Activated CD8-positive, alpha-beta memory T cell treated with anti-CD3 and anti-CD28 coated beads, Interleukin-2, amount 50 U/mL, for 4 hours (primary cell): ENCODE measurements around the gene FRMD5.

Experiments used
- DNase-seq: peaks from one replicate; pipeline ENCODE4 v3.0.0-alpha.2; 2020

Gene FRMD5

DNA sequence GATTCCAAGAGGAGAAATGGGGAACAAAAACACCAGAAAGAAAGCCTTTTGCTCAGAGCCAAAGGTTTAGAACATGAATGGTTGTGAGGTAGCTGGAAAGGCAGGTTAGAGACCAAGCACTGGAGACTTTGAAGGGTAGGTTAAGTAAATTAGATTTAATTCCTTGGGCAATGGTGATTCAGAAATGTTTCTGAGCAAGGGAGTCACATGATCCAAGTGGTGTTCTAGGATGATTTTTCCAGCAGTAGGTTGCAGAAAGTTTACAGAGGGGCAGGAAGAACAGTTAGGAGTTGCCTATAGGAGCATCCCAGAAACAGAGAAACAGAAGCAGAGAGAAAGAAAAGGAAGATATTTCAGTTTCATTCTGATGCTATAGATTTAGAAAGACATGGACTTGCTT lies 228.4 kb downstream of the FRMD5 start:
- no peak for DNase-seq

DNA sequence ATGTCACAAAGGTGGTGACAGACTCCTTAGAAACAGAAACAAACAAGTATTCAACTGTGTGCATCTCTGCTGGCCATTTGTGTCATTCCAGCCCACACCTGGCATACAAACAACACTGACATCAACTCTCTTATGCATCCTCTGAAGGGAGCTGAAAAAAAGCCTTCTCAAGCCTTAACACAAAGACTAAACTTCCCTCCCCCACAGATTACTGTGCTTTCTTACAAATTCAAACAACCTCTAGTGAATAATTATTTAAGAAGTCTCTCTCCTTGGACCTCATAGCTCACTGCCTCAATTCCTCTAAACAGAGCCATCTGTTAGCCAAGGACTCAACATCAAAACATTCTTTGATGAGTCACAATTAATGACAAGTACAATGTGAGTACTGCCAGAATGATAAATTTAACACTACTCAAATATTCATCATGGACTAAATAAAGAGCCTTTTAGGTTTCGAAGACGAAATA lies 236.2 kb downstream of the FRMD5 start:
- DNase-seq, result no peak

GRCh38 chr15:43957724-43958123 lies 237.3 kb downstream of the FRMD5 start:
- DNase-seq, result no peak

- DNase-seq, result no peak
Observed at GRCh38 chr15:43955140-43955539, 239.9 kb downstream of the FRMD5 start.

DNA sequence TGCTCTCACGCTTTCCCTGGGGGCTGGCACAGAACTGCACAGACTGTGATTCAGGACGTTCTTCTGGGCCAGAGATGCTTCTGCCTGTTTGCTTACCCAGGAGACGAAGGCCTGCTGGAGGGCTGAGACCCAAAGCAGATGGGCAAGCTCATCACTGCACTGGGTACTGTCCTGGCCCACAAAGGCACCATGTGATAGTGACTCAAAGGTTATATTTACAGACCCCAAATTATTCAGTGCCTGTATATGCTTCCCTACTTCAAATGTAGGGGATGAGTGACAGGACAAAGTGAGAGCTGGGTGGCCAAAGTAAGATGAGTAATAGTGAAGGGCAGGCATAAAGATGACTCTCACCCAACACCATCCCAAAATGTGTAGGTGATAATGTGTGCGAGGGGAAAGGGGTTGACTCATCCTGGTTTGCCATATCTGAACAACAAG lies 240.9 kb downstream of the FRMD5 start:
- DNase-seq, result no peak

- DNase-seq, result no peak
Observed at GRCh38 chr15:43953402-43953801, 241.7 kb downstream of the FRMD5 start.

- DNase-seq, result no peak
Observed at GRCh38 chr15:43950531-43950930, 244.5 kb downstream of the FRMD5 start.

GRCh38 chr15:43948691-43949325 lies 246.3 kb downstream of the FRMD5 start:
- no peak for DNase-seq

- DNase-seq, result no peak
Observed at GRCh38 chr15:43943511-43943910, 251.6 kb downstream of the FRMD5 start.

DNA sequence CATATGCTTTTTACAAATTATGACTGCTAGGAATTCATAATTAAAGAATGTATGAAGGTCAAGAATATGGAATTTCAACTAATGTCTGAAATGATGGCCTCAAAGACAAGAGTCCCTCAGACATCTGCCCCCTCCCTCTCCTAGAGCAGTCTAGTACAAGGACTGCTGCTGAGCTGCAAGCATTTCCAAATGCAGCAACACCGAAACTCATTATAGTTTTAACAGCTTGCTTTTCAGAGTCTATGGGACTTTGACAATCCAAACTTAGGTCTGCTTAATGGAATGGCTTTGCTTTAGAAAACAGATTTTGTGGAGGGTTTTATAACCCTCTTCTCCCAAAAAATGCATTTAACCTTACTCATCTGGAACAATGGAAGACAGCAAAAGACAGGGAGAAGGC lies 252.9 kb downstream of the FRMD5 start:
- DNase-seq, result no peak

- no peak for DNase-seq
Observed at GRCh38 chr15:43941555-43941954, 253.5 kb downstream of the FRMD5 start.

- no peak for DNase-seq
Observed at GRCh38 chr15:43941071-43941470, 254.0 kb downstream of the FRMD5 start.

DNA sequence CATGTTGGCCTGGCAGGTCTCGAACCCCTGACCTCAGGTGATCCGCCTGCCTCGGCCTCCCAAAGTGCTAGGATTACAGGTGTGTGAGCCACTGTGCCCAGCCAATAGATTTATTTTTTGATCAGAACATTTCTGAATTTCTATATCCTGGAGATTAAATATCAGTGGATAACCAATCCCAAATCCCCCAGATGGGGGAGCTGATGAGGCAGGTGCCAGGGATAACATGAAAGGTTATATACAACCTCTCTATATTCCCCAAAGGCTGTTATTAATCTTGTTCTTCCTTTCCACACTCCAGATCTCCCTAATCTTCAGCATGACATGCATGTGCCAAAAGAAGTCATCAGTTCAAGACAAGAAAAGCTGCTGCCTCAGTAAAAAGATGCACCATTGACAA lies 256.0 kb downstream of the FRMD5 start:
- no peak for DNase-seq

GRCh38 chr15:43934480-43934879 lies 260.6 kb downstream of the FRMD5 start:
- no peak for DNase-seq

DNA sequence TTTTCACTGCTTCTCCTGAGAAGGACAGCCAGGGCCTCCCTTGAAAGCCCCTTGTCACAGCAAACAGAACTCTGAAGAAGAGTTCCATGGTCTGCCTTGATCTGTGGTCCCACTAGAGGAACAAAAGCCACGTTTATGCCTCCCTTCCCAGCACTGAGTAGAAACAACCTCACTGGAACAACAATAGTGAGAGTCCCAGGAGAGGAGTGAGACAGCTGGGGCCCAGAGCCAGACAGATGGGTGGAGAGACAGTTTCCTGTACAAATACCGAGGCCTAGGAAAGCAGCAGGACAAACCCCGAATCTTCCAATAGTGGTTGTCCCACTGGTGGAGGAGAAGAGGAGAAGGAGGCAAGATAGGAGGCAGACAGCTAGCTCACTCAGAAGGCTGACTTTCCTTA lies 262.2 kb downstream of the FRMD5 start:
- DNase-seq, result no peak

DNA sequence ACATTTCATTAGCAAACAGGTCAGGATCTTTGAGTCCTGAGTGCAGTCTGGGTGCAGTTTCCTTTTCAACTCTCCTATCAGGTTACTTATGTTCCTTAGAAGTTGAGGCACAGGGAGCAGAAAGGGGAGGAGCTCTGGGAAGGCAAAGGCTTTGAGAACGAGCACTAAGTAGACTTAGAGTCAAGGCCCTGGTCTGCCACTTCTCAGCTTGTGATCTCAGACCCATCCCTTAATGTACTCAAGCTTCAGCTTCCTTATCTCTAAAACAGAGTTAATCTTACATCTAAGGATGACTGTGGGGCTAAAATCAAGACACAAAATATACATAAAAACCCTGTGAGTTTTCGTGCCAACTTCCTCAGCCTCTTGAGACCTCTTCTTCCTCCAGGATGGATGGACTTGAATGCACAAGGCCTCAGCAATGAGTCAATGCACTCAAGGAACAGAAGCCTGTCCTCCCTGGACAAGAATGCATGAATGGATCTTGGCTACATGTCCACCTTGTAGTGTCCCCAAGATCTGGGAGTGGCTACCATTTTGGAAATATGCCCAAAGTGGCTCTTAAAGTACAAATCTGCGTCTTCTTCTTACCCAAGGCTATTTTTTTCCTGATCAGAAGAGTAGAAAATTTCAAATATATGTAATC lies 263.2 kb downstream of the FRMD5 start:
- DNase-seq, result no peak

- DNase-seq, result no peak
Observed at GRCh38 chr15:43931119-43931518, 264.0 kb downstream of the FRMD5 start.

- no peak for DNase-seq
Observed at GRCh38 chr15:43930556-43930955, 264.5 kb downstream of the FRMD5 start.

GRCh38 chr15:43930079-43930478 lies 265.0 kb downstream of the FRMD5 start:
- no peak for DNase-seq

DNA sequence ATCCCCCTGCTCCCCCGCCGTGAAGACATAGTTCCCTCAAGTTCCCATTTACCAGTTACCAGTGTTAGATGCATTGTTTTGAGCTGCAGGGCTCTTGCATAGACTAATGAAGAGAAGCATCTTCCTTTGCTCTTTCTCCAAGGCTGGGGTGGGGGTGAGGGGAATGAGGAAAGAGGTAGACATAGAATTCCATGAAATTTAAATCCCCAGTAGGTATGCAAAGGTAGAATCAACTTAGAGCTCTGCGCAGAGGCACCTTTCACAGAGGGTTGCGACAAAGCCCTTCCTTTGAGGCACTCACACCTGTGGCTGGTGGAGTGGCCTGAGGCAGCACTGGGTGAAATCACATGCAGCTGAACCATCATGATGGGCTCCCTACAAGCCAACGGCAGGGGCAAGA lies 266.9 kb downstream of the FRMD5 start:
- no peak for DNase-seq

DNA sequence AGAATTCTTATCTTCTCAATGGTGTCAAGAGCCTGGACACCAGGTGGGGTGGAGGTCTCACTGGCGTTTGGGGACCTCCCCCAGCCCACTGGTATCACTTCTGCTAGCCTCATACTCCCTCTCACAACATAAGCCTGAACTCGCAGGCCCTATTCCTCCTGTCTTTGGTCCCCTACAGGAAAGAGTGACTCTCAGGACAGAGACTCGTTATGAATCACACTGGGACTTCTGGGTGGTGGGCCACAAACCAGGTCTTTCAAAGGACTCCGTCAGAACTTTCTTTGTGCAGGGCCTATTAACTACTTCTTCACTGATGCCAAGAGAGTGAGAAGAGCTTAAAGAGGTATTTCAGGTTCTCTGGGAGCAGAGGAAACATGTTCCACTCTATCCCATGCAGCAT lies 267.9 kb downstream of the FRMD5 start:
- no peak for DNase-seq

DNA sequence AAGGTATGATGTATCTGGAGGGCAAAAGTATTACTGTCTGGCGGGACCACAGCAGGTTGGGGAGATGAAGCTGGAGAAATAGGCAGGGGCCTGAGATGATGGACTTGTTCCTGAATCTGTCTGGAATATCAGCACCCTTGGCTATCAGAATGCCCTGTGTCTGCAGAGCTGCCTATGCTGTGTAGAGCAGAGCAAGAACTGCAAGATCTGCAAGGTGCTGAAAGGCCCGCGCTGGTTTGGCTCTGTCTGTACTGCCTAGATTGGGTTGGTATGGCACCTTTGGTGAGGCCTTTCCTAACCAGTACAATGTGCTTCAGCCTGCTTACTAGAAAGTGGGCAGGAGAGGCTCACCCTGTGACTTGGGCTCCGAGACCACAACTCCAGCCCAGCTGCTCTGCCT lies 271.5 kb downstream of the FRMD5 start:
- no peak for DNase-seq

DNA sequence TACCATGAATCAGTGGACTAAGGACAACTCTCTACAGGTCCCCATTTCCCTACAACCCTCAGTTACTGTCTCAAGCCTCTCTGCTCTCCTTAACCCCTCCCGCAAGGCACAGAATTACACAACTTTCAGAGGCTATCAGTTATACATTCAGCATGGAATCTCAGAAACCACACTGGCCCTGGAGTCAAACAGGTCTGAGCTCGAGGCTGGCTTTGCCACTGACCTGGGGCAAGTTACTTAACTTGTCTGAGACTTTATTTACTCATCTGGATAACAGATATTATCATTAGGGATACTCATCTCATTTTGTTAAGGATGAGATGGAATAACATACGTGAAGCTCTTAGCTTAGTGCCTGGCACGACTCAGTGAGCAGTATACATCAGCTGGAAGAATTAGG lies 273.1 kb downstream of the FRMD5 start:
- no peak for DNase-seq

GRCh38 chr15:43920815-43921214 lies 274.3 kb downstream of the FRMD5 start:
- DNase-seq, result no peak

- DNase-seq, result no peak
Observed at GRCh38 chr15:43920254-43920600, 274.8 kb downstream of the FRMD5 start.
